Kidney epithelial cell (primary cell): Measurements from ENCODE around the gene RAD1. TPM values are rescaled to one million over a fixed set of nuclear protein-coding genes. Genes with fewer than 3 reads are reported as not detected.

Experiments used
- DNase-seq: peaks from one replicate; pipeline ENCODE4 v3.0.0-alpha.2; 2010; ENCODE audit warnings: low read depth
- H3K27me3 ChIP-seq: 2 replicates; pipeline ENCODE4 v1.6.0; 2011; ENCODE audit warnings: low read length; ENCODE audit not compliant: control insufficient read depth, insufficient read depth
- H3K36me3 ChIP-seq: 2 replicates; pipeline ENCODE4 v1.5.1; 2011; ENCODE audit warnings: low read length; ENCODE audit not compliant: control insufficient read depth, insufficient read depth
- H3K4me3 ChIP-seq: 2 replicates; pipeline ENCODE4 v1.5.1; 2011; ENCODE audit warnings: low read depth, mild to moderate bottlenecking, control low read depth, low read length
- total RNA-seq: library from RNA; depleted of rRNA; stranded (reverse); fragments of >200 nt; gene quantifications from 2 replicates; pipeline ENCODE4 v1.2.3, GENCODE V29; 2015
- TF ChIP-seq, protein P1 (sequence below): IDR thresholded peaks from 2 replicates; pipeline ENCODE4 v1.5.1; 2011; ENCODE audit warnings: mild to moderate bottlenecking, moderate library complexity, low read length, control low read depth, inconsistent platforms; ENCODE audit not compliant: insufficient read depth, poor library complexity, severe bottlenecking

Gene RAD1
- total RNA-seq, 1 donor from 2014 or later = 17.9 TPM

DNA sequence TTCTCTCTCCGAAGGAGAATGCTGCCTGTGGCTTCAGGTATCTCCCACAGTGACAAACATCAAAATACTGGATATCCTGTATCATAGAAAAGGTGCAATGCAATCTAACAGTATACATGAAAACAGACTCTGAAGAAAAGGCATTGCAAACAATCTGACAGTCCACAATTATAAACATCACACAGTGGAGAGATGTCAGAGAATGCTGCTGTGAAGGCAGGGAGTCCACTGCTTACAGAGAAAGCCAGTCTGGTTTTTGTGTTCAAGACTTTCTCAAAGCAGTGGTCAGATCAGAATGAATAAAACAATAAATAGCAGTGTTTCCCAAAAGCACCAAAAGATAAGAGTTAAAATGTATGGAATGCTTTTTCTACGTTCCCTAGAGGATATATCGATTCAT lies 47.6 kb downstream of the RAD1 start:
- DNase-seq = no peak
- H3K4me3 ChIP-seq = no peak overlapping the region
- H3K36me3 ChIP-seq = no peaks in the 10 kb centered on the region
- TF ChIP-seq, protein P1, sequence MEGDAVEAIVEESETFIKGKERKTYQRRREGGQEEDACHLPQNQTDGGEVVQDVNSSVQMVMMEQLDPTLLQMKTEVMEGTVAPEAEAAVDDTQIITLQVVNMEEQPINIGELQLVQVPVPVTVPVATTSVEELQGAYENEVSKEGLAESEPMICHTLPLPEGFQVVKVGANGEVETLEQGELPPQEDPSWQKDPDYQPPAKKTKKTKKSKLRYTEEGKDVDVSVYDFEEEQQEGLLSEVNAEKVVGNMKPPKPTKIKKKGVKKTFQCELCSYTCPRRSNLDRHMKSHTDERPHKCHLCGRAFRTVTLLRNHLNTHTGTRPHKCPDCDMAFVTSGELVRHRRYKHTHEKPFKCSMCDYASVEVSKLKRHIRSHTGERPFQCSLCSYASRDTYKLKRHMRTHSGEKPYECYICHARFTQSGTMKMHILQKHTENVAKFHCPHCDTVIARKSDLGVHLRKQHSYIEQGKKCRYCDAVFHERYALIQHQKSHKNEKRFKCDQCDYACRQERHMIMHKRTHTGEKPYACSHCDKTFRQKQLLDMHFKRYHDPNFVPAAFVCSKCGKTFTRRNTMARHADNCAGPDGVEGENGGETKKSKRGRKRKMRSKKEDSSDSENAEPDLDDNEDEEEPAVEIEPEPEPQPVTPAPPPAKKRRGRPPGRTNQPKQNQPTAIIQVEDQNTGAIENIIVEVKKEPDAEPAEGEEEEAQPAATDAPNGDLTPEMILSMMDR = no peak
- no peaks in the 10 kb centered on the region for H3K27me3 ChIP-seq

DNA sequence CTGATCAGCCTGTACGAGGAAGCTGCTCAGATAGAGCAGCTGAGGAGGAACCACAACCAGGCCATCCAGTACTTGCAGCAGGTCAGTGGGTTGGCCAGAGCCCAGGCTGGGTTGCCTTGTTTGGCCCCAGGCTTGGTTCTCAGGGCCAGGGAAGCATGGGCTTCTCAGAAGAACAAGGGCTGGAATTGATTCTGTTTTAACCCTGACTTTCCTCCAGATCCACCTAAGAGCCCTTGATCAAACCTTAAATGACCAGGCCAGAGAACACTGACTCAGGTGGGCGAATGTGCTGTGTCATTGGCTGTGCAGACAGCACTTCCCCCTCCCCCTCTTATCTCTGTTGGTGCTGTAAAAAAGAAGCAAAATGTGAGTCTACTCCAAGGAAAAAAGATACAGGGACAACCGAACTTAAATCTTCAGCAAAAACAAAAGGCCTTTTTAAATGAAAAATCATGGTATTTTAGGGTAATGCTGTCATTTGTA lies 48.3 kb downstream of the RAD1 start:
- no peak overlapping the region for H3K4me3 ChIP-seq
- H3K27me3 ChIP-seq = no peaks in the 10 kb centered on the region
- H3K36me3 ChIP-seq = no peaks in the 10 kb centered on the region
- no peak for DNase-seq
- TF ChIP-seq, protein P1 = no peak

DNA sequence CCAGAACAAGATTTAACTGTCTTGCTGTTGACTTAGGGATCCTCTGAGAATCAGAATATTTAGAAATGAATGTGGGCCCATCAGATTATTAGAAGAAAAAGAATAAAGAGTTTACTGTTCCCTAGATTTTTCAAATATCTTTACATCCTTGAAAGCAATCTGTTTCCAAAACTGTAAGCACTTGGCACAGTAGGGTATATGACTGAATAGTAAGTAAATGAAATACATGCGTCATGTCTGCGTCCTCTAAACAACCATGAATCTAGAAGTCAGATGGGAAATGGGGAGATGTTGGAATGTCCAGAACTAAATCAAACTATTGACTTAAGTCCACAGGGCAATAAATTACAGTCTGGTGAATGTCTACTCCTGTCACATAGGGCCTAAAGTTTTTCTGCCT lies 50.2 kb downstream of the RAD1 start:
- no peak for DNase-seq
- TF ChIP-seq, protein P1 = no peak
- no peak overlapping the region for H3K4me3 ChIP-seq
- H3K36me3 ChIP-seq = no peaks in the 10 kb centered on the region
- no peaks in the 10 kb centered on the region for H3K27me3 ChIP-seq

DNA sequence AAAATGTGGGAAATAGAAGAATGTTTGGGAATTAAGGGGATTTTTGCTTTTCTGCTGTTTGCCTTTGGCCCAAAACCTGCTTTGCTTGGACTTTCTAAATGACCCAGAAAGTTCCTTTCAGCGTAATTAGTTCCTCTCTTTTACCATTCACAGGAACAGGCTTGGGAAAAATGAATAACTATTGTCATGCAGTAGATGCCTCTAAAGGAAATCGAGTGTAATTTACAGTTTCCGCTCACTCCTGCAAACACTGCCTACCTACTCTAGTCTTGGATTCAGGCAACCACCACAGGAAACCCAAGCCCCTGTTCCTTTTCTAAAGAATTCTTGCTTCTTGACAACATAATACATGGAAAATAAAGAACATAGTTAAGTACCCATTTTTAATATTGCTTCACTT lies 51.4 kb downstream of the RAD1 start:
- TF ChIP-seq, protein P1 = no peak
- DNase-seq = no peak
- Histone ChIP-seq H3K4me3 (no peak overlapping the region), H3K27me3 (no peaks in the 10 kb centered on the region), H3K36me3 (no peaks in the 10 kb centered on the region)

DNA sequence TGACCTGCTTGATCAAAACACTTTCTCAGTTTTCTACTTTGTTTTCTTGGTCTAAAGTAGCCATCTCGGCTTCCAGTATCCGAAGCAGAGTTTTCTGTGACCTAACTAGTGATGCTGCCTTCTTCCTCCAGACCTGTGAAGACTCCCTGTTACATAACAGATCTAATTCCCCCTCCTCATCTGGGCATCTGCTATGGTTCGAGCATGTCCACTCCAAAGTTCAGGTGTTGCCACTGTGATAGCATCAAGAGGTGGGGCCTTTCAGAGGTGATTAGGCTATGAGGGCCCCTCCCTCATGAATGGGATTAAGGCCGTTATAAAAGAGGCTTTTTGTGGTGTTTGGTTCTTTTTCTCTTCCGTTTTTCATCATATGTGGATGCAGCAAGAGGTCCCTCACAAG lies 56.1 kb downstream of the RAD1 start:
- TF ChIP-seq, protein P1 = no peak
- DNase-seq = no peak
- no peak overlapping the region for H3K4me3 ChIP-seq
- no peaks in the 10 kb centered on the region for H3K36me3 ChIP-seq
- H3K27me3 ChIP-seq = no peaks in the 10 kb centered on the region

DNA sequence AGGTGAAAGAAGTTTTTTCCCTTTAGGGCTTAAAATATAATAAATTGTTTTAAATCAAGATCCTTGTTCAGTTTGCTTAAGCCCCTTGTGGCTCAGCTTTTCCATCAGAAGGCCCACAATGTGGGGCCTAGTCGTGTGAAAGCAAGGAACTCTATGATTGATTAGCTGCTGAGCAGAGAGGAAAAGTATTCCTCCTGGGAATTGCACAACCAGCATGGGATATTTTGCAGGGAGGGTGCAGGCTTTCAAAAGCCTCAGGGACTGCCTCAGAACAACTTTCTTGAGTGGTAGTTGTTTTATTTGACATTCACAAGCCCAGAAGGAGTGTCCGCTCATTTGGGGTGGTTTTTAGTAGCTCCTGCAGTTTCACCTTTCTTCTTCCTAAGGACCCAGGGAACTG lies 56.5 kb downstream of the RAD1 start:
- Histone ChIP-seq H3K4me3 (no peak overlapping the region), H3K27me3 (no peaks in the 10 kb centered on the region), H3K36me3 (no peaks in the 10 kb centered on the region)
- DNase-seq = no peak
- TF ChIP-seq, protein P1 = no peak
